Karpas-422 (cell line): Measurements from ENCODE around the gene CUEDC2. TPM values are rescaled to one million over a fixed set of nuclear protein-coding genes. Genes with fewer than 3 reads are reported as not detected.

ENCODE experiments used
- DNase-seq: peaks from one replicate; pipeline ENCODE4 v3.0.0-alpha.2; 2015
- H2AFZ ChIP-seq: fragments of 200-600 bp; sonication (generic); 2 replicates; pipeline ENCODE4 v1.6.1; 2014; ENCODE audit warnings: antibody characterized with exemption, low read length, mixed read lengths
- H3K27ac ChIP-seq: fragments of 200-600 bp; sonication (generic); 2 replicates; pipeline ENCODE4 v1.5.1; 2014; ENCODE audit warnings: mild to moderate bottlenecking, low read length, moderate library complexity
- H3K27me3 ChIP-seq: fragments of 200-600 bp; sonication (generic); 2 replicates; pipeline ENCODE4 v1.6.1; 2014; ENCODE audit warnings: low read length, mixed read lengths
- H3K36me3 ChIP-seq: fragments of 200-600 bp; sonication (generic); 2 replicates; pipeline ENCODE4 v1.6.1; 2014; ENCODE audit warnings: low read length, mixed read lengths; ENCODE audit not compliant: insufficient read depth
- H3K4me1 ChIP-seq: fragments of 200-600 bp; sonication (generic); 2 replicates; pipeline ENCODE4 v1.6.1; 2014; ENCODE audit warnings: mild to moderate bottlenecking, low read length, mixed read lengths
- H3K4me2 ChIP-seq: fragments of 200-600 bp; sonication (generic); 2 replicates; pipeline ENCODE4 v1.6.1; 2014; ENCODE audit warnings: low read length, low read depth, mild to moderate bottlenecking; ENCODE audit not compliant: poor library complexity, severe bottlenecking
- H3K4me3 ChIP-seq: fragments of 200-600 bp; sonication (generic); 2 replicates; pipeline ENCODE4 v1.5.1; 2014; ENCODE audit warnings: mild to moderate bottlenecking, antibody characterized with exemption, low read length, mixed read lengths
- H3K79me2 ChIP-seq: fragments of 200-600 bp; sonication (generic); 2 replicates; pipeline ENCODE4 v1.6.1; 2014; ENCODE audit warnings: mild to moderate bottlenecking, low read length, mixed read lengths
- H3K9ac ChIP-seq: fragments of 200-600 bp; sonication (generic); 2 replicates; pipeline ENCODE4 v1.6.0; 2014; ENCODE audit warnings: low read length
- H3K9me2 ChIP-seq: fragments of 200-600 bp; sonication (generic), shearing (Covaris generic); replicated peaks from 2 replicates; pipeline ENCODE4 v1.6.0; 2014; ENCODE audit warnings: mild to moderate bottlenecking, low read length, moderate library complexity; ENCODE audit not compliant: insufficient read depth
- H3K9me3 ChIP-seq: fragments of 300-700, 200-600 bp; sonication (generic); 2 replicates; pipeline ENCODE4 v1.6.1; 2014; ENCODE audit warnings: low read length, mixed read lengths
- H4K20me1 ChIP-seq: fragments of 200-600 bp; sonication (generic); 2 replicates; pipeline ENCODE4 v1.6.1; 2014; ENCODE audit warnings: mild to moderate bottlenecking, antibody characterized with exemption, low read length, low read depth; ENCODE audit not compliant: insufficient read depth
- total RNA-seq: library from RNA; depleted of rRNA; stranded (reverse); fragments of >200 nt; shearing (Covaris generic); gene quantifications from 2 replicates; pipeline ENCODE4 v1.2.3, GENCODE V29; 2014; ENCODE audit warnings: low replicate concordance

The CUEDC2 gene
- total RNA-seq, 1 experiment from 2014 or later = 27.1 TPM

DNA sequence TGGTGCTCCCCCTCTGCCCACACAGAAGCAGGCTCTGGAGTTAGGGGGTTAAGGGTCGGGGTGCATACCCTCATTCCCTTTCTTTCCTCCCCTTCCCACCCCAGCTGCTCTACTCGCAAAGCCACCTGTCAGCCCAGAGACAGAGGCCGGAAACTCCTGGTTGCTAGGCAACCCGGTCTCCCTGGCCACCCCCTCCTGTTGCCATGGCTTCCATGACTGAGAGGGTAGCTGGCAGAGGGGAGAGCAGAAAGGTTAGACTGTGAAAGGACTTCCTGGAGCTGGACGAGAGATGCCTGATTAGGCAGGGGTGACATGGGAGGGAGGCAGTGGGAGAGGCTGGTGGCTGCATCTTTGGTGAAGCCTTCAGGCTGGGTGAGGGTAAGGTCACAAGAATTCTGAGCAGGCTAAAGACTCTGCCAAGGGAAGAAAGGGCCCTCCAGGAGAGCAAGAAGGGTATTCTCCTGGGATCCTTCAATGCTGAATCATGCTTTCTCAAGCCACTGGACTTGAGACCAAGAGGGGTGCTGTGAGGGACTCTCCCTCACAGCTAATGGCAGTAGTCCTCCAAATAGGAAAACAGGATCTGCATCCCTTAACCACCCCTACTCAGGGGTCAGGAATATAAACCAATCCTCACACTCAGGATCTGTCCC is 19.2 kb downstream of the CUEDC2 start:
- H3K79me2 ChIP-seq = no peaks in the 10 kb centered on the region
- no peak overlapping the region for H3K4me3 ChIP-seq
- H3K27me3 ChIP-seq = no peaks in the 10 kb centered on the region
- no peaks in the 10 kb centered on the region for H3K9me3 ChIP-seq
- H3K27ac ChIP-seq = no peak overlapping the region
- H3K9ac ChIP-seq = no peak overlapping the region
- H3K4me2 ChIP-seq = no peak overlapping the region
- peaks cover 9% of the 10 kb centered on the region for H3K4me1 ChIP-seq
- H4K20me1 ChIP-seq = no peaks in the 10 kb centered on the region
- H3K36me3 ChIP-seq = no peaks in the 10 kb centered on the region
- H2AFZ ChIP-seq = no peak overlapping the region
- no peaks in the 10 kb centered on the region for H3K9me2 ChIP-seq
- DNase-seq = peak; percentile 74

GRCh38 chr10:102412293-102412692 is 20.1 kb downstream of the CUEDC2 start:
- Histone ChIP-seq H3K4me2 (no peak overlapping the region), H3K9me3 (no peaks in the 10 kb centered on the region)
- no peak for DNase-seq

DNA sequence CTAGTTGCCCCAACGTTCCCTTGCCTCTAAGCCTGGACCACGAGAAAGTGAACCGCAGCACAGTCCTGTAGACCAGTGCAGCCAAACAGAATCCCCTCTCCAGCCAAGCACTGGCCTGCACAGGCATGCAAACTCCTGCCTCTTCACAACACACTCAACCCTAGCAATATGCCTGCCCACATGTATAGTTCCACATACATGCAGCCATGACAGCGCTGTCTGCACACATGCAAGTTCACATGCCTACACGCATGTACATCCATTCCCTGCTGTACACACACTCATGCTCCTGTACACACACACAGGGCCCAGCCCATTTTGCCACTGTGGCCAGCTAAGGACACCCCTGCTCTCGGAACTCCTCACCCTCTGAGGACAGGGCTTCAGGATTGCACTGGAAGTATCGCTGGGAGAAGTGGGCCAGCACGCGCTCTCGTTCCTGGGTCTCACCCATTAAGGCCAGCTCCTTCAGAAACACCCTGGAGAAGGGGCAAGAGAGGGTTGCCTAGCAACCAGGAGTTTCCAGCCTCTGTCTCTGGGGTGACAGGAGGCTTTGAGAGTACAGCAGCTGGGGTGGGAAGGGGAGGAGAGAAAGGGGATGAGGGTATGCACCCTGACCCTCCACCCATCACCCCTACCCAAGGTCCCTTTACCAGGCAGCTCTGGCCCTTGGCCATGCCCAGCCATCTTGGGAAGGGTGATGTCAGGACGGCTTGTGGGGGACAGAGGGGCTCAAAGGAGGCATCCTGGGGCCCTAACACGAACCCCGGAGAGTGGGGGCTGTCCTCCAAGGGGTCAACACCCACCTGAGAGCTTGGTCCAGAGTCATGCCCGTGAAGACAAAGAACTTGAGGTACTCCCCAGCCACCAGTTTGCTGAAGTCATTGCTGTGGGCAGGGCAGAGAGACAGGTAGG is 20.8 kb downstream of the CUEDC2 start:
- Histone ChIP-seq H3K79me2 (no peaks in the 10 kb centered on the region), H3K4me2 (no peak overlapping the region)
- no peak for DNase-seq

More at GRCh38 chr10:102412293-102412692, 20.1 kb downstream of the CUEDC2 start:
- Histone ChIP-seq H3K36me3 (no peaks in the 10 kb centered on the region), H3K4me3 (no peak overlapping the region), H3K9ac (no peak overlapping the region), H4K20me1 (no peaks in the 10 kb centered on the region), H3K27me3 (no peaks in the 10 kb centered on the region), H3K79me2 (no peaks in the 10 kb centered on the region), H2AFZ (no peak overlapping the region), H3K4me1 (peaks cover 9% of the 10 kb centered on the region), H3K9me2 (no peaks in the 10 kb centered on the region), H3K27ac (no peak overlapping the region)

GRCh38 chr10:102410429-102411073 is 21.8 kb downstream of the CUEDC2 start:
- Histone ChIP-seq H3K4me3 (no peak overlapping the region), H3K9ac (no peak overlapping the region)

More for the DNA sequence above, 20.8 kb downstream of the CUEDC2 start:
- Histone ChIP-seq H3K4me3 (no peak overlapping the region), H2AFZ (no peak overlapping the region), H3K27me3 (no peaks in the 10 kb centered on the region), H3K9me2 (no peaks in the 10 kb centered on the region), H3K9ac (no peak overlapping the region), H3K27ac (no peak overlapping the region), H3K4me1 (peaks cover 9% of the 10 kb centered on the region), H3K36me3 (no peaks in the 10 kb centered on the region), H3K9me3 (no peaks in the 10 kb centered on the region), H4K20me1 (no peaks in the 10 kb centered on the region)

GRCh38 chr10:102409604-102410428 is 22.6 kb downstream of the CUEDC2 start:
- DNase-seq = no peak
- Histone ChIP-seq H2AFZ (no peak overlapping the region), H3K27me3 (no peaks in the 10 kb centered on the region), H3K9ac (peak overlapping the region; percentile 41), H3K4me3 (peak overlapping the region; percentile 32; the same call in 1 of the 2 replicates), H4K20me1 (no peaks in the 10 kb centered on the region), H3K4me2 (peak overlapping the region; percentile 23), H3K36me3 (no peaks in the 10 kb centered on the region), H3K9me3 (no peaks in the 10 kb centered on the region), H3K79me2 (no peaks in the 10 kb centered on the region), H3K4me1 (peaks cover 9% of the 10 kb centered on the region), H3K9me2 (no peaks in the 10 kb centered on the region), H3K27ac (no peak overlapping the region)

More at GRCh38 chr10:102410429-102411073, 21.8 kb downstream of the CUEDC2 start:
- no peak overlapping the region for H3K4me2 ChIP-seq
- no peak overlapping the region for H2AFZ ChIP-seq
- H3K79me2 ChIP-seq = no peaks in the 10 kb centered on the region
- H3K4me1 ChIP-seq = peaks cover 9% of the 10 kb centered on the region
- no peaks in the 10 kb centered on the region for H3K36me3 ChIP-seq
- no peaks in the 10 kb centered on the region for H3K9me3 ChIP-seq
- H4K20me1 ChIP-seq = no peaks in the 10 kb centered on the region
- H3K9me2 ChIP-seq = no peaks in the 10 kb centered on the region
- no peak overlapping the region for H3K27ac ChIP-seq
- H3K27me3 ChIP-seq = no peaks in the 10 kb centered on the region
- DNase-seq = no peak

DNA sequence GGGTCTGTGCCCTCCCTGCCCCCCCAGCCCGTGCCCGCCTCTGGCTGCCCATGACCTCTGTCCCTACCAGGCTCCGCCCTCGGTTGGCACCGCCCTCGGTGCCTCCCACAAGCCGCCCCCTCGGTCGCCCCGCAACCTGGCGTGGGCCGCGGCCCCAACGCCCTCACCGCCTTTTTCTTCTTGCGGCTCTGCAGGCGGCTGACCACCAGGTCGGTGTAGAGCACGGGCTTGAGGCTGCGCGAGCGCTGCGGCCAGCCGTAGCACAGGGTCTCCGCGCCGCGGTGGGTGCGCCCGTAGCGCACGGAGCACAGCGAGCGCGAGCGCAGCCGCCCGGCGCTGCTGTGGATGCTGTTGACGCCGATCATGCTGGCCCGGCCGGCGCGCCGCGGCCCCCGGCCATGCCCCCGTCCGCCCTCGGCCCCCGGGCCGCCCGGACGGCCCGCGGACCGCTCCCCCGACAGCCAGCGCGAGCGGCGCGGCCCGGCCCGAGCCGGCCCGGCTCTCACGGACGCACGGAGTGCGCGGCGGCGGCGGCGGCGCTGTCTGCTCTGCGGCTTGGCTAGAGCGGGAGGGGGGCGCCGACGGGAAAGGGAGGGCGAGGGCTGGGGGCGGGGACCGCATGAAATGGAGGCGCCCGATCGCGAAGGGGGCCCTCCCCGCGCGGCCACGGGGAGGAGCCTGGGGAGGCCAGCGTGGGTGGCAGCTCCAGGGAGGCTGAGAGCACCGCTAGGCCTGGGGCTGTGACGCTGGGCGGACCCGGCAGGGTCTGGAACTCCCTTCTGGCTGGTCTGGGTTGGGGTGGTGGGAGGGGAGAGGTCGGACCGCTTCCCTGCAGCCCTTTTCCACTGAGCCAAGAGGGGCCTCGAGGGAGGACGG is 23.4 kb downstream of the CUEDC2 start:
- Histone ChIP-seq H3K9ac (peak overlapping the region; percentile 45), H3K4me1 (peaks cover 9% of the 10 kb centered on the region), H3K27ac (no peak overlapping the region), H2AFZ (no peak overlapping the region), H3K4me2 (peak overlapping the region; percentile 53), H3K4me3 (peak overlapping the region; percentile 57; the same call in 1 of the 2 replicates), H4K20me1 (no peaks in the 10 kb centered on the region), H3K27me3 (no peaks in the 10 kb centered on the region), H3K79me2 (no peaks in the 10 kb centered on the region), H3K9me3 (no peaks in the 10 kb centered on the region), H3K36me3 (no peaks in the 10 kb centered on the region), H3K9me2 (no peaks in the 10 kb centered on the region)
- DNase-seq = no peak

GRCh38 chr10:102408131-102408727 is 24.1 kb downstream of the CUEDC2 start:
- no peak overlapping the region for H3K9ac ChIP-seq
- H3K4me3 ChIP-seq = peak overlapping the region; percentile 57; the same call in 1 of the 2 replicates
- no peaks in the 10 kb centered on the region for H3K9me3 ChIP-seq
- H3K27me3 ChIP-seq = no peaks in the 10 kb centered on the region
- no peak overlapping the region for H3K27ac ChIP-seq
- no peak for DNase-seq
- no peaks in the 10 kb centered on the region for H4K20me1 ChIP-seq
- no peak overlapping the region for H2AFZ ChIP-seq
- no peaks in the 10 kb centered on the region for H3K9me2 ChIP-seq
- peak overlapping the region; percentile 53 for H3K4me2 ChIP-seq
- peaks cover 7% of the 10 kb centered on the region for H3K4me1 ChIP-seq
- H3K79me2 ChIP-seq = no peaks in the 10 kb centered on the region
- no peaks in the 10 kb centered on the region for H3K36me3 ChIP-seq
